RWPE2 (cell line): ENCODE results near the gene SPATA16.
A peak's percentile ranks its signal among the peaks of the same experiment; 100 is the strongest.

Experiments
- ATAC-seq: fragments of 200-7000 bp; cut with Tn5 transposase; 3 replicates; pipeline ENCODE4 v1.9.1; 2021; ENCODE audit warnings: low read depth
- DNase-seq: peaks from one replicate; pipeline ENCODE4 v3.0.0-alpha.2; 2020; ENCODE audit warnings: low spot score
- H3K27ac ChIP-seq: fragments of 450-650 bp; 2 replicates; pipeline ENCODE4 v1.5.1; 2017; ENCODE audit warnings: mild to moderate bottlenecking; ENCODE audit not compliant: poor library complexity, severe bottlenecking
- H3K27me3 ChIP-seq: fragments of 250-450 bp; sonication (Bioruptor Pico); 2 replicates; pipeline ENCODE4 v1.5.1; 2021; ENCODE audit warnings: mild to moderate bottlenecking, moderate library complexity; ENCODE audit not compliant: insufficient read depth, poor library complexity, severe bottlenecking
- H3K36me3 ChIP-seq: fragments of 250-450 bp; sonication (Bioruptor Pico); 2 replicates; pipeline ENCODE4 v1.5.1; 2020; ENCODE audit warnings: low read depth, mild to moderate bottlenecking, moderate library complexity
- H3K4me1 ChIP-seq: fragments of 250-450 bp; sonication (Bioruptor Pico); 2 replicates; pipeline ENCODE4 v1.5.1; 2021; ENCODE audit warnings: mild to moderate bottlenecking, moderate library complexity; ENCODE audit not compliant: insufficient read depth, poor library complexity, severe bottlenecking
- H3K4me3 ChIP-seq: fragments of 250-450 bp; sonication (Bioruptor Pico); 2 replicates; pipeline ENCODE4 v1.5.1; 2021; ENCODE audit warnings: mild to moderate bottlenecking, moderate library complexity; ENCODE audit not compliant: severe bottlenecking
- H3K9me3 ChIP-seq: fragments of 250-450 bp; sonication (Bioruptor Pico); 2 replicates; pipeline ENCODE4 v1.5.1; 2021; ENCODE audit warnings: mild to moderate bottlenecking, moderate library complexity; ENCODE audit not compliant: severe bottlenecking
- TF ChIP-seq, protein P1 (sequence below): fragments of 450-650 bp; IDR thresholded peaks from one replicate; pipeline ENCODE4 v1.5.1; 2017; ENCODE audit warnings: mild to moderate bottlenecking, moderate library complexity; ENCODE audit not compliant: poor library complexity, severe bottlenecking

SPATA16 gene

GRCh38 chr3:173065543-173065981 lies 75.5 kb downstream of the SPATA16 start:
- H3K4me3 ChIP-seq: no peak overlapping the region
- TF ChIP-seq, protein P1, sequence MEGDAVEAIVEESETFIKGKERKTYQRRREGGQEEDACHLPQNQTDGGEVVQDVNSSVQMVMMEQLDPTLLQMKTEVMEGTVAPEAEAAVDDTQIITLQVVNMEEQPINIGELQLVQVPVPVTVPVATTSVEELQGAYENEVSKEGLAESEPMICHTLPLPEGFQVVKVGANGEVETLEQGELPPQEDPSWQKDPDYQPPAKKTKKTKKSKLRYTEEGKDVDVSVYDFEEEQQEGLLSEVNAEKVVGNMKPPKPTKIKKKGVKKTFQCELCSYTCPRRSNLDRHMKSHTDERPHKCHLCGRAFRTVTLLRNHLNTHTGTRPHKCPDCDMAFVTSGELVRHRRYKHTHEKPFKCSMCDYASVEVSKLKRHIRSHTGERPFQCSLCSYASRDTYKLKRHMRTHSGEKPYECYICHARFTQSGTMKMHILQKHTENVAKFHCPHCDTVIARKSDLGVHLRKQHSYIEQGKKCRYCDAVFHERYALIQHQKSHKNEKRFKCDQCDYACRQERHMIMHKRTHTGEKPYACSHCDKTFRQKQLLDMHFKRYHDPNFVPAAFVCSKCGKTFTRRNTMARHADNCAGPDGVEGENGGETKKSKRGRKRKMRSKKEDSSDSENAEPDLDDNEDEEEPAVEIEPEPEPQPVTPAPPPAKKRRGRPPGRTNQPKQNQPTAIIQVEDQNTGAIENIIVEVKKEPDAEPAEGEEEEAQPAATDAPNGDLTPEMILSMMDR: no peak
- ATAC-seq: peak; percentile 40; the same call in 2 of the 3 replicates
- H3K4me1 ChIP-seq: no peaks in the 10 kb centered on the region
- no peak overlapping the region for H3K27ac ChIP-seq
- H3K27me3 ChIP-seq: no peaks in the 10 kb centered on the region
- DNase-seq: no peak
- H3K9me3 ChIP-seq: no peaks in the 10 kb centered on the region
- no peaks in the 10 kb centered on the region for H3K36me3 ChIP-seq

DNA sequence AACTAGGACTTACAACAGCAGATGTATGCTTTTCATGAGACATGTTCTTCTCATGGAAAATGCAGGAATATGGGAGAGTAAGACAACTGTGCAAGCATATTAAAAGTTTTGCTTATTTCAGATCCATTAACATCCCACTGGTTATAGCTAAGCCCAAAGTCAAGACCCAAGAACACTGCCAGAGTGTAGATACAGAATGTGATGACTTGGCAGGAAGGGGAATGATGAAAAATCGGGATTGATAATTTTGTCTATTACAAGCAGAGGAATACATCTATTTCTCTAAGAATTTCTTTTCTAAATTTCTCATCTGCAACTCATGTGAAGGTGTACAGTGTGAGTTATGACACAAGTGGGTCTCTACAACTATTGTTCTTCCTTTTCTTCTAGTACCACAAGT lies 76.4 kb downstream of the SPATA16 start:
- TF ChIP-seq, protein P1: no peak
- ATAC-seq (no peak), DNase-seq (no peak)
- Histone ChIP-seq H3K27ac (no peak overlapping the region), H3K4me1 (no peaks in the 10 kb centered on the region), H3K9me3 (no peaks in the 10 kb centered on the region), H3K4me3 (no peak overlapping the region), H3K27me3 (no peaks in the 10 kb centered on the region), H3K36me3 (no peaks in the 10 kb centered on the region)

GRCh38 chr3:173058229-173058628 lies 82.8 kb downstream of the SPATA16 start:
- DNase-seq (no peak), ATAC-seq (no peak)
- Histone ChIP-seq H3K9me3 (no peaks in the 10 kb centered on the region), H3K27me3 (no peaks in the 10 kb centered on the region), H3K27ac (no peak overlapping the region), H3K4me3 (no peak overlapping the region), H3K36me3 (no peaks in the 10 kb centered on the region), H3K4me1 (no peaks in the 10 kb centered on the region)
- TF ChIP-seq, protein P1: no peak

GRCh38 chr3:173055228-173055933 lies 85.7 kb downstream of the SPATA16 start:
- no peak overlapping the region for H3K4me3 ChIP-seq
- H3K27ac ChIP-seq: no peak overlapping the region
- no peaks in the 10 kb centered on the region for H3K9me3 ChIP-seq
- H3K36me3 ChIP-seq: no peaks in the 10 kb centered on the region
- H3K27me3 ChIP-seq: no peaks in the 10 kb centered on the region
- DNase-seq (no peak), ATAC-seq (no peak)
- TF ChIP-seq, protein P1: no peak
- H3K4me1 ChIP-seq: no peaks in the 10 kb centered on the region

GRCh38 chr3:173049360-173049759 lies 91.7 kb downstream of the SPATA16 start:
- Histone ChIP-seq H3K4me1 (no peaks in the 10 kb centered on the region), H3K4me3 (no peak overlapping the region), H3K27me3 (peaks cover 23% of the 10 kb centered on the region), H3K9me3 (no peaks in the 10 kb centered on the region), H3K27ac (no peak overlapping the region), H3K36me3 (no peaks in the 10 kb centered on the region)
- TF ChIP-seq, protein P1: no peak
- ATAC-seq (no peak), DNase-seq (no peak)
